Measurements from ENCODE around the gene CSF1. TPM values are rescaled to one million over a fixed set of nuclear protein-coding genes. Genes with fewer than 3 reads are reported as not detected.
A peak's percentile ranks its signal among the peaks of the same experiment; 100 is the strongest.

The CSF1 gene
- total RNA-seq, 1 donor from 2014 or later = 269 TPM

DNA sequence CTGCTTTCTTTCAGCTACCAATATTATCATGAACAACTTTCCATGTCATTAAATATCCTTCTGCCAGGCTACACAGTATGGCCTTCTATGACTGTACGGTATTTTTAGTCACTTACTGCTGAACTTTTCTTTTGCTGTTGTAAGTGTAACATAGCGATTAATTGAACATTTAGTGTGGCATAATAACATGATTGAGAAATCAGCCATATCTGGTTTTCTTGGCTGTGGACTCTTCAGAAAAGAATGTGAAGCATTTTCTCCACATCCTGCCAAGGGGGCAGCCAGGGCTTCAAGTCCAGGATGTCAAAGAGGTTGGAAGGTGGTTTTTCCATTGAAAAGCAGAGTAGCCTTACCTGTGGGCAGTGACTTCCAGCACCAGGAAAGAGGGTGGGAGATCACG is 65.1 kb downstream of the CSF1 start:
- H3K36me3 Mint-ChIP-seq (ENCODE audit: low read depth) = no peaks in the 10 kb centered on the region
- peaks cover 30% of the 10 kb centered on the region for H3K27me3 Mint-ChIP-seq (ENCODE audit: insufficient read depth)
- no peaks in the 10 kb centered on the region for H3K9me3 Mint-ChIP-seq
- H3K4me1 Mint-ChIP-seq (ENCODE audit: low read depth) = peaks cover 7% of the 10 kb centered on the region
- intact Hi-C loops (cut with micrococcal nuclease) = no loop called here
- no peak for DNase-seq (ENCODE audit: low spot score)
- no peak overlapping the region for H3K4me3 Mint-ChIP-seq
- H3K27ac Mint-ChIP-seq = no peak overlapping the region

DNA sequence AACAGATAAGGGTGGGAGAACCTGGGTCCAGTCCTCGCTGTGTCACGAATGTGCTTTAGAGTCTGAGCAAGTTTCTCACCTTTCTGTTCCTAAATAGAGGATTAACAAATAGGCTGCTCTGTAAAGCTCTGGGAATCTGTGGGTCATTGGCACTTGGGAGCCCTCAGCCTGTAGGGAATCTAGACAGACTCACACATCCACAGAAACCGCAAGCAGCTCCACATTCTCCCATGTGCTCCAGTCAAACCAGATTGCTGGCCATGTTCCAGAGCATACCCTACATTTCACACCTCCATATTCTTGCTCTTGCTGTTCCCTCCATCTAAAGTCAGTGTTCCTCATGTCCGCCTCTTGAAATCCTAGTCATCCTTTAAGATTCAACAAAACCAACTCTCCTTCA is 66.1 kb downstream of the CSF1 start:
- DNase-seq (ENCODE audit: low spot score) = no peak
- H3K27me3 Mint-ChIP-seq (ENCODE audit: insufficient read depth) = peaks cover 26% of the 10 kb centered on the region
- intact Hi-C loops (cut with micrococcal nuclease) = no loop called here
- H3K9me3 Mint-ChIP-seq = no peaks in the 10 kb centered on the region
- H3K36me3 Mint-ChIP-seq (ENCODE audit: low read depth) = no peaks in the 10 kb centered on the region
- peaks cover 7% of the 10 kb centered on the region for H3K4me1 Mint-ChIP-seq (ENCODE audit: low read depth)
- H3K4me3 Mint-ChIP-seq = no peak overlapping the region
- no peak overlapping the region for H3K27ac Mint-ChIP-seq

DNA sequence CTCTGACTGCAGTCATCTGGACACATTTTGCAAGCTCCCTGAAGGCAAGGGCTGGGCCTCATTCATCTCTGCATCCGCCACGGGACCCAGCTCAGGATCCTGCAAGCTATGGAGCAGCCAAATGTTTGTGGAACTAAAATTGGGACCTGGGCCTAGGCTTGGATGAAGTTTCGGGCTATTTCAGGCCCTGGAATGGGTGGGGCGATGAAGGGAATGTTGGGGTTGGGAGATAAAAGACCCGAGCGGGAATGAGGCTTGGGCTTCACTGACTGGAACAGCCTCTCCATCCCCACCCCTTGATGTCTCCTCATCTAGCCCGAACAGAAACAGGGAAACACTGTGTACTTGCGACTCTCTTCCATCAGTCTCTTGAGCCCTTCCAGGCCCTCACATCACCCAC is 66.6 kb downstream of the CSF1 start:
- no peaks in the 10 kb centered on the region for H3K36me3 Mint-ChIP-seq (ENCODE audit: low read depth)
- H3K9me3 Mint-ChIP-seq = no peaks in the 10 kb centered on the region
- H3K4me1 Mint-ChIP-seq (ENCODE audit: low read depth) = peaks cover 7% of the 10 kb centered on the region
- DNase-seq (ENCODE audit: low spot score) = no peak
- intact Hi-C loops (cut with micrococcal nuclease) = no loop called here
- H3K27me3 Mint-ChIP-seq (ENCODE audit: insufficient read depth) = peaks cover 24% of the 10 kb centered on the region
- H3K4me3 Mint-ChIP-seq = no peak overlapping the region
- no peak overlapping the region for H3K27ac Mint-ChIP-seq

DNA sequence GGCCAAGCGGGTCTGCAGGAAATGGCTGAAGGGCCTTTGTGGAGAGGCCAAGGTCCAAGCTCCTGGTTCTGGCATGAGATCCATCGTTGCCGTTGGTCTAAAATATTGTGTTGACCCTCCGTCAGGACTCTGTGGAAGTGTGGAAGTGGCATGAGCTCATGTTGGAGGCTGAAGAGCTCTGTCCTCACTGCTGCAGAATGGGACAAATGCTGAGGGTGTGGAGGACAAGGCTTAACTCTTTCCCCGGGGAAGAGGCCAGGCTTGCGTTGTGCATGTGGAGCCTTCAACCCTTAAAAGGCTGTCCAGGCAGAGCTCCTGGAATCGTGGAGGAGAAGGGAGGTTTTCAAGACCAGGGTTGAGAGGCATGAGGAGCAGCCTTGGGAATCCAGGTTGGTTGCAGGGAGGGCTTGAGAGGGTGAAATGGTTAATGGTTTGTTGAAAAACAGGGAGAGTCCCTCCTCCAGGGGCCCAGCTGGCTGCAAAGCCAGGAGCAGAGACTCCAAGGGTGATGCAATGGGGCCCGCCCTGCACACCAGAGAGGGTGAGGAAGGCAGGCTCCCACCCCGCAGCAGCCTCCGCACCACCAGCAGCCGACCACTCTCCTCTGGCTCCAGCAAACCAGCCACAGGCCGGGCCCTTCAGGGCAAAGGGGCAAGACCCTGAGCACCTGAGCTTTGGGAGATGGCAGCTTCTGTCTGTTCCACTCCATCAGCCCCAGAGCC is 67.2 kb downstream of the CSF1 start:
- Mint-ChIP-seq H3K27me3 (ENCODE audit: insufficient read depth) (peaks cover 21% of the 10 kb centered on the region), H3K4me3 (no peak overlapping the region), H3K9me3 (no peaks in the 10 kb centered on the region), H3K27ac (no peak overlapping the region), H3K36me3 (ENCODE audit: low read depth) (no peaks in the 10 kb centered on the region), H3K4me1 (ENCODE audit: low read depth) (peaks cover 7% of the 10 kb centered on the region)
- intact Hi-C loops (cut with micrococcal nuclease) = no loop called here
- DNase-seq (ENCODE audit: low spot score) = no peak

DNA sequence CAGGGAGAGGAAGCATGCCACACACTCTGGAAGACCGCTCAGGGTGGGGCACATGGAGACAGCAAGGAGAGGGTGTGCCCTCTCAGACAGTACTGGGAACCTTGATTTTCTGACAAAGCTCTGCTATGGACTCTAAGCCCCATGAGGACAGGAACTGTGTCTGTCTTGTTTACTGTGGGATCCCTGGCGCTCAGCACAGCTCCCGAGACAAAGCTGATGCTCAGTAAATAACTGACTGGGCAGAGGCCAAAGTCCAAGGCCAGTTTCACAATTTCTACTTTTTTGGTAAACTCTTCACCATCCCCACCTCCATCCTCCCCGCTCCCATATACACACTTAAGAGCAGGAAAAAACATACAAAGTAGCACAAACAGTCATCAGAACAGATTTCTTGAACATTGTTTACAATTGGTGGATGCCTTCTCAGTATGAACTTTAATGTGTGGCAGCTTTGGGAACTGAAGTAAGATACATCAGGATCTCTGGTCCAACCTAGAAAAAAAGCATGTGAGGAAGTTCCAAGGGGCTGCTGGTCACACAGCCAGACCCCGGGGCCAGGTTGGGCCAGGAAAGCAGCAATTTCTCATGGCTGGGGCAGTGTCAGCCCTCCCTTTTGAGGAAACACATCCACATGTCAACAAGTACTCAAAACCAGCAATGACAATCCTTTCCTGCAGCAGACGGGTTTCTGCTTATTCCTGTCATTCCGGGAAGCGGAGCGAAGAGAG is 68.3 kb downstream of the CSF1 start:
- Mint-ChIP-seq H3K27ac (no peak overlapping the region), H3K9me3 (no peaks in the 10 kb centered on the region)
- intact Hi-C loops (cut with micrococcal nuclease) = no loop called here

DNA sequence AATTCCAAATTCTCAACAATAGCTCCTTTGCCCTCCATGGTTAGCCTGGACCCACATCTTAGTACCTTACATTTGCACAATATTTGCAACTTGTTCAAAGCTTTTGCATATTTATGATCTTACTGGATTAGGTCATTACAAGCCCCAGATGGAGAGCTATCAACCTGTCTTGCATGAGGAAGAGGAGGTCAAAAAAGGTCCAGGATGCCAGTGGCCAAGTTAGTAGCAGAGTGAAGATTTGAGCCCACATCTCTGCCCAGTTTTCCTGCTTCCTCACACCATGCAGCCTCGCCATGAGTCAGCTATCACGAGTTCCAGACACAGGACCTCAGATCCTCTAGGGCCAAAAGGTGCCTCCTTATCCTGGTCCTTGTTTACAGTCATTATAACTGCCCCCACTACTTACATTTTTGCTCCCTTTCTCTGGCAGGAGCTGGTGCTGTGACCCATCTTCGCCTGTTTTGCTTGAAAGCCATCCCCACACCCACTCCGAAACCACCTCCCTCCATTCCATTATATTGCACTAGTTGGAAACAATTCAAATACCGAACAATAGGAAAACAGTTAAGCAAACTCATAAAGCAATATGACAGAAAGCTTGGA is 68.9 kb downstream of the CSF1 start:
- Mint-ChIP-seq H3K27me3 (ENCODE audit: insufficient read depth) (peaks cover 9% of the 10 kb centered on the region), H3K4me1 (ENCODE audit: low read depth) (peaks cover 7% of the 10 kb centered on the region), H3K9me3 (no peaks in the 10 kb centered on the region), H3K27ac (peak overlapping the region; percentile 2), H3K36me3 (ENCODE audit: low read depth) (no peaks in the 10 kb centered on the region), H3K4me3 (no peak overlapping the region)
- DNase-seq (ENCODE audit: low spot score) = no peak
- intact Hi-C loops (cut with micrococcal nuclease) = no loop called here

More for the DNA sequence above, 68.3 kb downstream of the CSF1 start:
- Mint-ChIP-seq H3K4me3 (no peak overlapping the region), H3K36me3 (ENCODE audit: low read depth) (no peaks in the 10 kb centered on the region), H3K4me1 (ENCODE audit: low read depth) (peaks cover 7% of the 10 kb centered on the region), H3K27me3 (ENCODE audit: insufficient read depth) (peaks cover 14% of the 10 kb centered on the region)
- DNase-seq (ENCODE audit: low spot score) = no peak

Other genes with a start within 250 kb of the CSF1 start
- 19.0 and 19.2 TPM in 2 replicates for gene GSTM2, start 242.8 kb upstream of the CSF1 start, total RNA-seq
- gene GSTM1, start 223.0 kb upstream of the CSF1 start, total RNA-seq = 77.4 and 86.4 TPM in 2 replicates
- 0.08 TPM in 1 of 2 replicates, not detected in the other for gene GSTM5, start 198.6 kb upstream of the CSF1 start, total RNA-seq
- gene GSTM3, start 169.8 kb upstream of the CSF1 start, total RNA-seq = 10.1 and 11.0 TPM in 2 replicates
- gene EPS8L3, start 146.9 kb upstream of the CSF1 start, total RNA-seq = not detected in 2 replicates
- 63.8 and 64.1 TPM in 2 replicates for gene AHCYL1, start 73.9 kb downstream of the CSF1 start, total RNA-seq
- gene STRIP1, start 123.8 kb downstream of the CSF1 start, total RNA-seq = 41.5 and 43.7 TPM in 2 replicates
- not detected in 2 replicates for gene ALX3, start 159.8 kb downstream of the CSF1 start, total RNA-seq
- gene UBL4B, start 201.6 kb downstream of the CSF1 start, total RNA-seq = not detected in 2 replicates
- 0.05 and 0.23 TPM in 2 replicates for gene SLC6A17, start 239.6 kb downstream of the CSF1 start, total RNA-seq